GM04504 (cell line): Measurements from ENCODE around the gene EIF3F.
"Not testable (repeated sequence)": the region's sequence is repeated elsewhere in the genome, so short reads cannot be mapped to it uniquely, and the experiment has no call there.

Source experiments
- DNase-seq: peaks from one replicate; pipeline ENCODE4 v3.0.0-alpha.2; 2012; ENCODE audit warnings: low read depth

EIF3F gene

DNA sequence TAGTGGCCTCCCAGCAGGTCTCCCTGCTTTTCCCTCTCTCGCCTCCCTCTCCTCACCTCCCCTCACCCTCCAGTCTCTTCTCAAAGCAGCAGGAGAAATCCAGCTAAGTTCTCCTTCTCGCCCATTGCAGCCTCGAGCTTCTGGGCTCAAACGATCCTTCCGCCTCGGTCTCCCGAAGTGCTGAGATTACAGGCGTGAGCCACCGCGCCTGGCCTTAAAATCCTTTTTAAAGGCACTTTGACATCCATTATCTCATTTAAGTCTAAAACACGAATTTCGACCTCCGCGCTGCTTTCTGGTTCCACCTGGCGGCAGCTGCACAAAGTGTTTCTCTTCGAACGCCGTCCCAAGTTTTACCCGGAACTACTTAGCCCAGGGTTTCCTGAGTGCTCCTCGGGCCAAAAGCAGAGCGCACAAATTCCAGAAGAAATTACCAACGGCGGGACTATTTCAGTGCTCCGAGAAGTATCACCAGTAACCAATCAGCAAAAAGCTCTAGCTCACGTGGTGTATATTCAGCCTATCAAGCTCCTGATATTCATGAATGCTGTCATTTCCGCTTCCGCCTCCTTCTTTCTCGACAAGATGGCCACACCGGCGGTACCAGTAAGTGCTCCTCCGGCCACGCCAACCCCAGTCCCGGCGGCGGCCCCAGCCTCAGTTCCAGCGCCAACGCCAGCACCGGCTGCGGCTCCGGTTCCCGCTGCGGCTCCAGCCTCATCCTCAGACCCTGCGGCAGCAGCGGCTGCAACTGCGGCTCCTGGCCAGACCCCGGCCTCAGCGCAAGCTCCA lies at the start of gene EIF3F:
Gene EIF3F, plus strand, starts transcription at position 570 of the 792 bp plus-strand sequence. Its CDS starts 16 bp downstream, at position 586.
- DNase-seq = peak; percentile 99

DNA sequence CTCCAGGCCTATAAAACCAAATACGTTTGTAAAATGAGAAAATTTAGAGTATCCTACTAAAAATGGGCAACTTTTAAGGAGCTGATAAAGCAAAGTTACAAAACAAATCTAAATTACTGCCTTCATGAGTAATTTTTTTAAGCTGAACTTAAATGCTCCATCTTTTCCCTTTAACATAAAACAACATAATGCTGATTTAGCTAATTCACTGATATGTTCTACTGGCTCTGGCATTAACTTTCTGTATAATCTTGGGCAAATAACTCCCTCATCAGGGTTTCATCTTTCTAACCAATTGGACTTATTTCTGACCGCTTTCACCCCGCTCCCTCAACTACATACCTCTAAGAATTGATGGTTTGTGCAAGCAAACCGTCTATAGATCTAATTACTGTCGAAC lies 46.0 kb upstream of the EIF3F start:
- DNase-seq = no peak

- no peak for DNase-seq
These were observed 45.5 kb upstream of the EIF3F start, which contains the start of gene OR10A3 for GRCh38 chr11:7941608-7942007. Gene OR10A3 (minus strand): TSS chr11:7941708. CDS start chr11:7939520, 2,188 bp downstream.

- no peak for DNase-seq
These were observed 43.0 kb upstream of the EIF3F start for GRCh38 chr11:7944123-7944522.

DNA sequence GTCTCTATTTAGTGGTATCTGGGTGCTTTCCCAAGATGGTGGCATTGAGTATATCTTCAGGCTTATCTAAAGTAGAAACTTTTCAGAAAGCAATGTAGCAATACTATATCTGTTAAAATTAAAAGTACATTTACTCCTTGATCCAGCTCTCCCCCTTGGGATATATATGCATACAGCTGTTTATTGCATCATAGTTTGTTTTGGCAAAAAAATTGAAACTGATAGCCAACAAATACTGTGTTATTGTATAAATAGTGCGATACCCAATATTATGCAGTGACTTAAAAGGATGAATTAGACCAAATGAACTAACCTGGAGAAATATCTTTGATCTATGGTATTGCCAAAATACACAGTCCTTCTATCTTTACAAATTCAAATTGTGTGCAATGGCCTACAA lies 37.2 kb upstream of the EIF3F start:
- DNase-seq = no peak

GRCh38 chr11:7955191-7955590 lies 31.9 kb upstream of the EIF3F start:
- DNase-seq = no peak

GRCh38 chr11:7964261-7964660 lies 22.9 kb upstream of the EIF3F start:
- no peak for DNase-seq

DNA sequence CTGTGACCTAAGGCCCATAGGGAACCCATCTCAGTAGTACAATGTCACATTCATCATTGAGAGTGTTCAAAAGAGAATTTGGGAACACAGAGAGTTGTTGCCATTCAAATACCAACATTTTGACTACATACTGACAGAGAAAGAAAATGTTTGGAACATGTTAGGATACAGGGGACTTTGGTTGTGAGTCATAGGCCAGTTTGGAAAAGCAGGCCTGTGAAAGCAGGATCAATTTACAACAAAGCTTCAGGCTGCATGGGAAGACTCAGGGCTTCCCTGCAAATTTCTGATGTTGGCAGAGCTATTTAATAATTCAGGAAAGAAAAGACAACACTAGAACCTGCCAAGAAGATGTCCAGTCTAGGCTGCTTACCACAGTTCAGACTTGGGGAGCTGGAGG lies 22.3 kb upstream of the EIF3F start:
- no peak for DNase-seq

DNA sequence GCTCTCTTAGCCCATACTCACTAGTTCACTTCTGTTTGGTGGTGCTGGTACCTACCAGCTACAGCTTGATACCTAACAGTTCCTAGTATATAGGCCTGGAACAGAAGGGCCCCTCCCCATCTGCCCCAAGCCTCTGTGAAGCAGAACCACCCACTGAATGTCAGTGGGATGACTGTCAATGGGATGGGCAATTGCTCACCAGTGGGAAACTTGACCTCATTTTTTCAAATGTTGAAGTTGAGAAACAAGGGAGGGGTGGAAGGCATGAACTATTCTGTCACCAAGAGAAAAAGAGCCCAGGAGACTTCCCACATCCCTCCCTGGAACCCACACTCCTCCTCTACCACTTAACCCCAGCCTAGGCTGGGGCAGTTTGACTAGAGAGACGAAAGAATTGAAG lies 21.8 kb upstream of the EIF3F start, which contains the start of gene NLRP10:
Gene NLRP10, minus strand, starts transcription at position 62 of the 400 bp plus-strand sequence. CDS start 1,952 bp downstream, outside the sequence.
- peak; percentile 65 for DNase-seq

DNA sequence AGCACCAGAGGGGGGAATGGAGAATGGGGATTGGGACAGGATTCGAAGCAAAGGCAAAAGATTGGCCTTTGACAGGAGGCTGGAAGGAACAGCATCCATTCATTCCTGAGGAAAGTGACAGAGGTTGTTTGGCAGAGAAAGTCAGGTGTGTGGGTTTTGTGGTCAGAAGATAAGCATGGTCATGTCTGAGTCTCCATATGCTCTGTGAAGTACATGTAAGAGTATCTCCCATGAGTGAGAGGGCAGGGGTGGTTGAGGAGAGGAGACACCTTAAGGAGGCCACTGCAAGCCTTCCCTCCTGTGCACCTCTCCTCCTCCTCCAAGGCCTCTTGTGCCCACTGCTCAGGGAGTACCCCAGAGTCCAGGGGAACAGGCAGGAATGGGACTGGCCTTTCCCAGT lies 20.0 kb upstream of the EIF3F start:
- no peak for DNase-seq

DNA sequence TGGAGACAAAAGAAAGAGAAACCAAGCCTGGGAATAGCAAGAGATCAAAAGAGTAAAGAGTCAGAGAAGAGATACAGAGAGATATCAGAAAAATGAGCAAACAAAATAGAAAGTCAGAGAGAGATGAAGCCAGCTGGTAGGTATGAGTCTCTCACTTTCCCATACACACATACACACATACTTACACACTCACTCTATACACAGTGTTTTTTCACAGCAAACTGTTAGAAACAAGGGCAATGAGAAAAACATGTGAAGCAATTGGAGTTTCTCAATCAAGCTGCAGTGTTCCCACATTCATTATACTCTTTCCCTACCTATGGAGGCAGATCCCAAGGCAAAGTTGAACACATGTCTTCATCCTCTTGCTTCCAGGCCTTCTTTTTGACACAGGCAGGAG lies 19.3 kb upstream of the EIF3F start:
- no peak for DNase-seq

DNA sequence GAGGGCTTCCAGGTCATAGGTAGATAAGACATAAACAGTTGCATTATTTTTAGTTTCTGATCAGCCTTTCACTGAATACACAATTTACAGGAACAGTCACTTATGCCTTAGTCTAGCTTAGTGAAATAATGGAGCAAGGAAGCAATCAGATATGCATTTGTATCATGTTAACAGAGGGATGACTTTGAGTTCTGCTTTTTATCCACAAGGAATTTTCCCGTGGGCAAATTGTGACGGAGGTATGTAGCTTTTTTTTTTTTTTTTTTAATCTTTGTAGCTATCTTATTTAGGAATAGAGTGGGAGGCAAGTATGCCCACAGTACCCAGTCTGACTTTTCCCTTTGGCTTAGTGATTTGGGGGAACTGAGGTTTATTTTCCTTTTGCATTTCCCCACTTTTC lies 18.5 kb upstream of the EIF3F start:
- no peak for DNase-seq

GRCh38 chr11:7969756-7970646 lies 17.1 kb upstream of the EIF3F start:
- no peak for DNase-seq

- no peak for DNase-seq
These were observed 15.3 kb upstream of the EIF3F start for GRCh38 chr11:7971846-7972245.

DNA sequence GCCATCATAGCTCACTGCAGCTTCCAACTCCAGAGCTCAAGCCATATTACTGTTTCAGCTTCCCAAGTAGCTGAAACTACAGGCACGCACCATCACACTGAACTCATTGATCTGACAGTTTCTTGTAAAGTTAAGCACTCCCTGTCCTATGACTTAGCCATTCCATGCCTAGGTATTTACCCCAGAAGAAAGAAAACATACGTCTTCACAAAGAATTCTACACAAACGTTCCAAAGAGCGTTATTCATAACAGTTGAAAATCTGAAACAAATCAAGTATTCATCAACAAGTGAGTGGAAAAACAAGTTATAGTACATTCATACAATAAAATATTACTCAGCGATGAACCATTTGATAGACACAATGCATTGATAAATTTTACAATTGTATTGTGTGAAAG lies 14.1 kb upstream of the EIF3F start:
- DNase-seq = no peak

GRCh38 chr11:7974668-7975067 lies 12.5 kb upstream of the EIF3F start:
- no peak for DNase-seq

DNA sequence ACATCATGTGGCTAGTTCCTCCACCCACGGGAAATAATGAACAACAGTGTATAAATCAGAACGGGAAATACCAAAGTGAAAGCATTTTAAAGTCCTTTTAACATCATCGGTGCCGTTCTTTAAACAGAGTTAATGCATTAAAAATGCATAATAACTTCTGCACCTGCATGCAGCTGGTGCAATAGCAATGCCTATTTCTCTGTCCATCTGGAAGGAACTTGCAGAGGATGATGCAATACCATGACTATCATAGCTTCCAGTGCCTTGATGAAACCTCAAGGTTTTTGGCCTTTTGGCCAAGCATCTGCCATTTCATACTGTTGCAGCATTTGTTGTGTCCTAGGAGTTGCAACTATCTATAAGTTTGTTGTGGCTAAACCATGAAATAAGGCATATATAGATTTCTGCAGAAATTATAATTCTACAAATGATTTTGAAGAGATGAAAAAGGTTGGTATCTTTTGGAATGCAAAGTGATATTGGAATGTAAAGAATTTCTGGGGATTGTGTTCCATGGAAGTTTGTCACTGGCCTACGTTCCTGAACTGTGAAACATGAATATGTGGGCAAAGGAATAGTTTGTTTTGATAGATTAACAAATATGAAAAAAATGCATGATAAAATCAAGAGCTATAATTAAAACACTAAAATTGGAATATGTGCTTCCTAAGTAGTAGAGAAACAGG lies 9.8 kb upstream of the EIF3F start:
- peak; percentile 79 for DNase-seq

GRCh38 chr11:7981619-7982157 lies 5.4 kb upstream of the EIF3F start:
- DNase-seq = no peak

DNA sequence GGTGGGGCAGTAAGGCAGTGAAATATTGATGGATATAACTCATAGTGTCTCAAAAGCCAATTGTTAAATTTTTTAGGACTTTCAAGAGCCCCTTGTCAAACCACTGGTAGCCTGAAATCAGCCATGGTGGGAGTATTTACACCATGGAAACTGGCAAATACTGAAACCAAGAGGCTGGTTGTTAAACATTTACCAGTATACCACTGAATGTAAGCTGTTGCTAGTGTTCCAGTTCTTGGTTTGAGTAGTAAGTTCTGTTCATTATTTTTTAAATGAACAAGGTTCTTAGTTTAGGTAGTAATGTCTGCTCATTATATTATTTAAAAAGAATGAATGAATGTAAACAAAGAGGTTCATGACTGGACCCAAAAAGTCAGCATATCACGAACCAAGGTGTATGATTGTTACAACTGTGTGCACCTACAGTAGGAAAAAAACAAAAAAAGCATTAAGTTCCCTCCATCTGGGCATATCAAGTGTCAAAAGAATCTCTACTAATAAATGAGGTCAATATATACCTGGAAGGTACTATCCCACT lies 4.5 kb upstream of the EIF3F start:
- DNase-seq = no peak

- no peak for DNase-seq
These were observed 3.1 kb upstream of the EIF3F start for GRCh38 chr11:7983832-7984590.

DNA sequence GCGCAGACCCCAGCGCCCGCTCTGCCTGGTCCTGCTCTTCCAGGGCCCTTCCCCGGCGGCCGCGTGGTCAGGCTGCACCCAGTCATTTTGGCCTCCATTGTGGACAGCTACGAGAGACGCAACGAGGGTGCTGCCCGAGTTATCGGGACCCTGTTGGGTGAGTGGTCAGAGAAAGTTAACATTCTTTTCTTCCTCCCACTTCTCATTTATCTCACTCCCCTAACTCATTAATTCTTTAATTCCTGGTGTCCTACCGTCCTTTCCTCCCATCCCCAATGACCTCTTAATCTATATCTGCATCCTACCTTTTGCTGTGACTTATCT lies 385 bp downstream of the EIF3F start:
- not testable (repeated sequence) for DNase-seq
